Neural progenitor cell (in vitro differentiated cells): ENCODE results near the gene RCE1.

Experiments used
- CTCF ChIP-seq: fragments of 200-600 bp; sonication (generic); IDR thresholded peaks from 2 replicates; pipeline ENCODE4 v1.5.1; 2017; ENCODE audit warnings: antibody characterized with exemption, mild to moderate bottlenecking
- EZH2 ChIP-seq: fragments of 200-600 bp; sonication (generic); IDR thresholded peaks from 2 replicates; pipeline ENCODE4 v1.6.1; 2017; ENCODE audit warnings: antibody characterized with exemption, mild to moderate bottlenecking, moderate library complexity

- TF ChIP-seq CTCF (no peak), EZH2 (no peak)
These were observed 35.2 kb downstream of the RCE1 start for GRCh38 chr11:66878474-66878873.
